ENCODE measurements around the gene PGAM5. TPM values are rescaled to one million over a fixed set of nuclear protein-coding genes. Genes with fewer than 3 reads are reported as not detected.

Gene PGAM5
- total and polyA plus RNA-seq, 2 experiments from 2014 or later: 17.6 to 27.2 TPM

DNA sequence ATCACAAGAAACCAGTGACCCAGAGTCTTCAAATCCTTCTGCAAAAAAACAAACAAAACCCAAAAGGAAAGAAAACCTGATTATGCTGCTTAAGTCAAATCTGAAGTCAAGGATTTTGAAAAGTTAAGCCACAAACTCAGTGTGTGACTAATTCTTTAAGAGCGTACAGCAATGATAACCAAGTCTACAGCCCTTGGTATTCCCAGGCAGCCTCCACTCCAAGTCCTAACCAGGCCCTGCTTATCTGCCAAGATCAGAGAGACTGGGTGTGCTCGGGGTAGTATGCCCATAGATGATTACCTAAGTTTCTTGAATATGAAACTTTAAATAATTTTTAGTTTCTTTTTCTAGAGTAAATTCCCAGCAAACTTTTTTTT, 13.1 kb downstream of the PGAM5 start:
- no peak for DNase-seq (ENCODE audit: low spot score)
- 79% methylated on average over 2 of the region's 2 CpGs for WGBS (ENCODE audit: low lambda C conversion rate, missing lambda C conversion rate)
- Histone ChIP-seq H3K4me2 (no peak overlapping the region), H2AFZ (no peak overlapping the region), H3K4me1 (ENCODE audit: insufficient read depth) (no peaks in the 10 kb centered on the region), H3K27me3 (no peaks in the 10 kb centered on the region), H3K9me2 (replicated peaks; ENCODE audit: insufficient read depth) (no peaks in the 10 kb centered on the region), H3K36me3 (replicated peaks; ENCODE audit: insufficient read depth, low read depth) (no peaks in the 10 kb centered on the region), H3K27ac (no peak overlapping the region), H3K79me2 (peaks cover 3% of the 10 kb centered on the region), H4K20me1 (ENCODE audit: insufficient read depth, poor library complexity, severe bottlenecking) (no peaks in the 10 kb centered on the region), H3K9me3 (ENCODE audit: low read depth) (no peaks in the 10 kb centered on the region), H3K4me3 (no peak overlapping the region)
- TF ChIP-seq, protein P1, sequence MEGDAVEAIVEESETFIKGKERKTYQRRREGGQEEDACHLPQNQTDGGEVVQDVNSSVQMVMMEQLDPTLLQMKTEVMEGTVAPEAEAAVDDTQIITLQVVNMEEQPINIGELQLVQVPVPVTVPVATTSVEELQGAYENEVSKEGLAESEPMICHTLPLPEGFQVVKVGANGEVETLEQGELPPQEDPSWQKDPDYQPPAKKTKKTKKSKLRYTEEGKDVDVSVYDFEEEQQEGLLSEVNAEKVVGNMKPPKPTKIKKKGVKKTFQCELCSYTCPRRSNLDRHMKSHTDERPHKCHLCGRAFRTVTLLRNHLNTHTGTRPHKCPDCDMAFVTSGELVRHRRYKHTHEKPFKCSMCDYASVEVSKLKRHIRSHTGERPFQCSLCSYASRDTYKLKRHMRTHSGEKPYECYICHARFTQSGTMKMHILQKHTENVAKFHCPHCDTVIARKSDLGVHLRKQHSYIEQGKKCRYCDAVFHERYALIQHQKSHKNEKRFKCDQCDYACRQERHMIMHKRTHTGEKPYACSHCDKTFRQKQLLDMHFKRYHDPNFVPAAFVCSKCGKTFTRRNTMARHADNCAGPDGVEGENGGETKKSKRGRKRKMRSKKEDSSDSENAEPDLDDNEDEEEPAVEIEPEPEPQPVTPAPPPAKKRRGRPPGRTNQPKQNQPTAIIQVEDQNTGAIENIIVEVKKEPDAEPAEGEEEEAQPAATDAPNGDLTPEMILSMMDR (IDR thresholded peaks at IDR 0.05; ENCODE audit: poor library complexity): no peak
- TF ChIP-seq EZH2phosphoT487 (IDR thresholded peaks at IDR 0.05; ENCODE audit: low read depth, severe bottlenecking, unreplicated experiment): no peak

DNA sequence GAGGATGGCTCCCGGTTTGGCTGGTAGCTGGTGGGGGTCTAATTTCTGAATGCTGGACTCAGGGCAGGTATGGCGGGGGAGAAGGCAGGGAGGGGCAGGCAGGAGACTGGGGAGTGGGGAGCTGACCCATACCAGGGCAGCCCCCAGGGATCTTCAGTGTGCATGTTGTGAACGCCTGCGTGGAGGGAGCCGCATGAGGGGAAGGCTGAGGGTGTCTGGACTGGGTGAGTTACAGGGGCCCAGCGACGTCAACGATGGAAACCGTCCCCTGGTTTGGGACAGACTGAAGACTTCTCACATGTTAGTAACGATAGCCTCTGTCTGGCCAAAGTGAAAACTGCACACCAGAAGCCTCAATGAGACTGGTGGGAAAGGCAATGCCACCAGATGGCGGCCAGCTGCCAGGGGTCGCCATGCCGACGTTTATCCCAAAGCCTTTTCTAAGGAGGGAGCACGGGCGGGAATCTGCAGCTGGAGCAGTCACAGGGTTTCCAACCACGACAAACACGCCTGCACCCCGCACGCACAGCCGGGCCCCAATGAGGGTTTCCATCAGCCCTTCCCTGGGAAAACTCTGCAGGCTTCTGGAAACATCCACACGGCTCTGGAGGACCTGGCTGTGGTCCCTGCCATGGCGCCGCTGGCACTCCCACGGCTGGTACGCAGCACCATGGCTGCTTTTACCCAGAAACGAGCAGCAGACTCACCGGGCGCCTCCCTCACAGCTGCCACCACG, 14.0 kb downstream of the PGAM5 start:
- 94% methylated on average over 30 of the region's 30 CpGs for WGBS (ENCODE audit: low lambda C conversion rate, missing lambda C conversion rate)
- H2AFZ ChIP-seq: no peak overlapping the region
- no peaks in the 10 kb centered on the region for H3K36me3 ChIP-seq (replicated peaks; ENCODE audit: insufficient read depth, low read depth)
- no peak for TF ChIP-seq EZH2 (IDR thresholded peaks at IDR 0.05; ENCODE audit: borderline replicate concordance)
- TF ChIP-seq EZH2phosphoT487 (IDR thresholded peaks at IDR 0.05; ENCODE audit: low read depth, severe bottlenecking, unreplicated experiment): no peak
- TF ChIP-seq, protein P1 (IDR thresholded peaks at IDR 0.05; ENCODE audit: poor library complexity): no peak
- H3K4me2 ChIP-seq: no peak overlapping the region
- no peak overlapping the region for H3K27ac ChIP-seq
- H3K79me2 ChIP-seq: peaks cover 3% of the 10 kb centered on the region
- H3K27me3 ChIP-seq: no peaks in the 10 kb centered on the region
- no peaks in the 10 kb centered on the region for H3K9me2 ChIP-seq (replicated peaks; ENCODE audit: insufficient read depth)
- H3K4me1 ChIP-seq (ENCODE audit: insufficient read depth): no peaks in the 10 kb centered on the region
- no peaks in the 10 kb centered on the region for H4K20me1 ChIP-seq (ENCODE audit: insufficient read depth, poor library complexity, severe bottlenecking)
- no peaks in the 10 kb centered on the region for H3K9me3 ChIP-seq (ENCODE audit: low read depth)
- no peak overlapping the region for H3K4me3 ChIP-seq
- no peak for DNase-seq (ENCODE audit: low spot score)

DNA sequence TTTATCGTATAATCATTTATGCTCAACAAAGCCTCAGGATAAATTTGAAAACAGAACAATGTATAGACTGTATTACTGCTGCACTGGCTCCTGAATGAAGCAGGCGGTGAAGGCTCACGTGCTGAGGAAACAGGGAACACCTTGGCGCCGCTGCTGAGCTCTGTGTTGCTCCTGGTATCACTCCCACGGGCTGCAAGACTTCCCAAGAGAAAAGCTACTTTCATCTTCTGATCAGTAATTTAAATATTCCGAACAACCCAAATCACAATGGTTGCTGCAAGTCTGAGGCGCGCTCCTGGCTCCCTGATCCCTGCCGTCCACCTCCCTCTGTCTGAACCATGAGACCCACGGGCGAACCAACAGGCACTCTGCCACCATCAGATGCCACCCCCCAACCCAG, 15.7 kb downstream of the PGAM5 start:
- no peak overlapping the region for H3K27ac ChIP-seq
- peaks cover 3% of the 10 kb centered on the region for H3K79me2 ChIP-seq
- no peaks in the 10 kb centered on the region for H3K36me3 ChIP-seq (replicated peaks; ENCODE audit: insufficient read depth, low read depth)
- H3K4me2 ChIP-seq: no peak overlapping the region
- no peak for DNase-seq (ENCODE audit: low spot score)
- TF ChIP-seq EZH2 (IDR thresholded peaks at IDR 0.05; ENCODE audit: borderline replicate concordance): no peak
- H3K9me2 ChIP-seq (replicated peaks; ENCODE audit: insufficient read depth): no peaks in the 10 kb centered on the region
- H3K9me3 ChIP-seq (ENCODE audit: low read depth): no peaks in the 10 kb centered on the region
- H2AFZ ChIP-seq: no peak overlapping the region
- no peak overlapping the region for H3K4me3 ChIP-seq
- no peaks in the 10 kb centered on the region for H3K27me3 ChIP-seq
- 97% methylated on average over 12 of the region's 12 CpGs for WGBS (ENCODE audit: low lambda C conversion rate, missing lambda C conversion rate)
- H4K20me1 ChIP-seq (ENCODE audit: insufficient read depth, poor library complexity, severe bottlenecking): no peaks in the 10 kb centered on the region
- no peaks in the 10 kb centered on the region for H3K4me1 ChIP-seq (ENCODE audit: insufficient read depth)

DNA sequence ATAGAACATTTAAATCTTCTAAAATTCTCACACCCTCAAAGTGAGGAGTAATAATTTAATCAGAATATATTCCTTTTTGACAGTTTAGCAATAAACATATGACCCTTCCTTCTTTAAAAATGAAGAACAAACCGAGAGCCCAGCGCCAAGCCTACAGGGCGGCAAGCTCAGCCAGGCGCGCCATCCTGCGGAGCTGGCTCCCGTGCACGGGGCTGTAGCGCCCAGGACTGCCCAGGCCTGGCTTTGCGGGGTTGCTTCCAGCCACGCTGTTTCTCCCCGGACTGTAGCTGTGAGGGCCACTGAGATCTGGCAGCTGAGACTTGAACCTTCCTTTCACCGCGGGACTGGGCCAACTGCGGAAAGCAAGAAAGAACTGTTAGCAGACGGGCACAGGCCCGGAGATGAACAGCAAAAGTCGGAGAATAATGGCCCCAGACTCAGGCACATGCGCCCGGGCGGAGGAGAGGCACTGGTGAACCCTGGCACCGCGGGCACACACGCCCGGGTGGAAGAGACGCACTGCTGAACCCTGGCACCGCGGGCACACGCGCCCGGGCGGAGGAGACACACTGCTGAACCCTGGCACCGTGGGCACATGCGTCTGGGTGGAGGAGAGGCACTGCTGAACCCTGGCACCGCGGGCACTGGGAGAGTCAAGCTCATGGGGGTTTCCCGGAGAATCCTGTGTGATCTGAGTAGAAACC, 16.6 kb downstream of the PGAM5 start:
- 97% methylated on average over 37 of the region's 37 CpGs for WGBS (ENCODE audit: low lambda C conversion rate, missing lambda C conversion rate)
- H3K36me3 ChIP-seq (replicated peaks; ENCODE audit: insufficient read depth, low read depth): no peaks in the 10 kb centered on the region
- no peak overlapping the region for H3K4me3 ChIP-seq
- H3K4me1 ChIP-seq (ENCODE audit: insufficient read depth): no peaks in the 10 kb centered on the region
- H3K79me2 ChIP-seq: peaks cover 3% of the 10 kb centered on the region
- H4K20me1 ChIP-seq (ENCODE audit: insufficient read depth, poor library complexity, severe bottlenecking): no peaks in the 10 kb centered on the region
- H2AFZ ChIP-seq: no peak overlapping the region
- H3K4me2 ChIP-seq: no peak overlapping the region
- TF ChIP-seq, protein P1 (IDR thresholded peaks at IDR 0.05; ENCODE audit: poor library complexity): no peak
- TF ChIP-seq EZH2 (IDR thresholded peaks at IDR 0.05; ENCODE audit: borderline replicate concordance): no peak
- no peak for TF ChIP-seq EZH2phosphoT487 (IDR thresholded peaks at IDR 0.05; ENCODE audit: low read depth, severe bottlenecking, unreplicated experiment)
- no peaks in the 10 kb centered on the region for H3K9me3 ChIP-seq (ENCODE audit: low read depth)
- H3K27ac ChIP-seq: no peak overlapping the region
- no peaks in the 10 kb centered on the region for H3K9me2 ChIP-seq (replicated peaks; ENCODE audit: insufficient read depth)
- no peaks in the 10 kb centered on the region for H3K27me3 ChIP-seq
- DNase-seq (ENCODE audit: low spot score): no peak
